GM12878 (cell line): ENCODE measurements around the gene SLCO6A1. TPM values are rescaled to one million over a fixed set of nuclear protein-coding genes. Genes with fewer than 3 reads are reported as not detected.

Experiments used
- ATAC-seq: fragments of 200-7000 bp; cut with Tn5 transposase; 3 replicates; pipeline ENCODE4 v1.9.1; 2020; ENCODE audit warnings: mild to moderate bottlenecking, moderate library complexity
- BruUV-seq: library from RNA; stranded (reverse); fragments of 400-500 nt; replicated peaks from 2 replicates; lab custom pipeline; 2021; lab: Mats Ljungman, UMichigan
- CTCF ChIA-PET: fragments of 300-600 bp; sonication (Branson Sonifier 250); formaldehyde crosslinking; extraction: SDS; loops from one replicate; lab custom pipeline; 2021; ENCODE audit warnings: inconsistent platforms; lab: Yijun Ruan, JAX
- POLR2A ChIA-PET: fragments of 350-600 bp; formaldehyde crosslinking; extraction: SDS; loops from one replicate; lab custom pipeline; 2021; ENCODE audit warnings: inconsistent platforms; lab: Charles Lee
- RAD21 ChIA-PET: fragments of 300-600 bp; sonication (Branson Sonifier 250); formaldehyde crosslinking; loops from one replicate; lab custom pipeline; 2023; ENCODE audit warnings: antibody characterized with exemption; ENCODE audit not compliant: unreplicated experiment; lab: Charles Lee
- SMC1A ChIA-PET: fragments of 300-600 bp; sonication (Branson Sonifier 250); formaldehyde crosslinking; loops from one replicate; lab custom pipeline; 2023; ENCODE audit not compliant: unreplicated experiment, uncharacterized antibody; lab: Charles Lee
- DNase-seq: peaks from one replicate; pipeline ENCODE4 v3.0.0-alpha.2; 2011; ENCODE audit warnings: low read depth, low spot score
- FAIRE-seq: peaks from 3 replicates; lab custom pipeline; 2011; peaks lifted over from hg19 to GRCh38; lab: Jason Lieb, UNC
- H2AFZ ChIP-seq: 2 replicates; pipeline ENCODE4 v1.6.0; 2011; ENCODE audit warnings: low read depth, low read length, control low read depth; ENCODE audit not compliant: control insufficient read depth
- H3K27ac ChIP-seq: 2 replicates; pipeline ENCODE4 v1.5.1; 2011; ENCODE audit warnings: control low read depth; ENCODE audit not compliant: control insufficient read depth, insufficient read depth
- H3K27me3 ChIP-seq, 2 experiments: replicated peaks in 1 of 2; 2 replicates each; pipeline versions ENCODE4 v1.6.0 to v1.6.1; 2011; ENCODE audit warnings: low read length in 1 of 2; ENCODE audit not compliant: control insufficient read depth in 2 of 2, insufficient read depth in 2 of 2
- H3K36me3 ChIP-seq, 2 experiments: 2 replicates each; pipeline ENCODE4 v1.5.1; 2011; ENCODE audit warnings: low read length in 1 of 2; ENCODE audit not compliant: control insufficient read depth in 2 of 2, insufficient read depth in 2 of 2
- H3K4me1 ChIP-seq: 2 replicates; pipeline ENCODE4 v1.6.1; 2011; ENCODE audit warnings: mild to moderate bottlenecking, low read length, moderate library complexity, mixed read lengths; ENCODE audit not compliant: control insufficient read depth, insufficient read depth
- H3K4me2 ChIP-seq: 2 replicates; pipeline ENCODE4 v1.6.0; 2011; ENCODE audit warnings: control low read depth; ENCODE audit not compliant: control insufficient read depth, insufficient read depth
- H3K4me3 ChIP-seq: fragments of 200-600 bp; sonication (generic); 2 replicates; pipeline ENCODE4 v1.5.1; 2016
- H3K79me2 ChIP-seq: 2 replicates; pipeline ENCODE4 v1.6.0; 2011; ENCODE audit warnings: low read length; ENCODE audit not compliant: control insufficient read depth, insufficient read depth
- H3K9ac ChIP-seq: 2 replicates; pipeline ENCODE4 v1.8.0; 2011; ENCODE audit warnings: low read length, control low read depth, mixed read lengths; ENCODE audit not compliant: control insufficient read depth, insufficient read depth
- H3K9me3 ChIP-seq: replicated peaks from 3 replicates; pipeline ENCODE4 v1.5.1; 2011; ENCODE audit warnings: mild to moderate bottlenecking, low read length; ENCODE audit not compliant: control insufficient read depth, insufficient read depth
- H4K20me1 ChIP-seq: 2 replicates; pipeline ENCODE4 v1.6.0; 2011; ENCODE audit not compliant: control insufficient read depth, insufficient read depth
- BHLHE40 ChIP-seq, 2 experiments: fragments of 450-650 bp in 1 of 2; IDR thresholded peaks; 2 replicates each; pipeline ENCODE4 v1.6.1; 2011 to 2017; ENCODE audit warnings: low read depth in 2 of 2, borderline replicate concordance in 1 of 2, improper control_type of control experiment in 1 of 2, low read length in 1 of 2, mild to moderate bottlenecking in 1 of 2
- CUX1 ChIP-seq: IDR thresholded peaks from 2 replicates; pipeline ENCODE4 v1.6.1; 2012; ENCODE audit warnings: improper control_type of control experiment, low read depth, low read length; ENCODE audit not compliant: insufficient replicate concordance
- MYB ChIP-seq: fragments of 150-350 bp; IDR thresholded peaks from 2 replicates; pipeline ENCODE4 v1.6.1; 2014; ENCODE audit warnings: mild to moderate bottlenecking, low read depth, low read length, borderline replicate concordance
- NFXL1 ChIP-seq: fragments of 450-650 bp; IDR thresholded peaks from 2 replicates; pipeline ENCODE4 v1.6.1; 2017; ENCODE audit warnings: antibody characterized with exemption, mild to moderate bottlenecking, borderline replicate concordance
- POLR2A ChIP-seq: IDR thresholded peaks from 2 replicates; pipeline ENCODE4 v1.6.1; 2011; ENCODE audit warnings: low read depth, mild to moderate bottlenecking, low read length
- PRDM15 ChIP-seq: fragments of 450-650 bp; formaldehyde crosslinking; IDR thresholded peaks from 2 replicates; pipeline ENCODE4 v1.4.0; 2020; ENCODE audit warnings: mild to moderate bottlenecking, moderate library complexity
- RBBP5 ChIP-seq: fragments of 200-600 bp; sonication (generic); conservative IDR thresholded peaks from 2 replicates; pipeline ENCODE4 v1.6.1; 2016
- SMAD1 ChIP-seq: fragments of 450-650 bp; IDR thresholded peaks from 2 replicates; pipeline ENCODE4 v1.6.1; 2018; ENCODE audit warnings: mild to moderate bottlenecking, low read depth; ENCODE audit not compliant: partially characterized antibody
- YBX1 ChIP-seq: fragments of 450-650 bp; IDR thresholded peaks from 2 replicates; pipeline ENCODE4 v1.6.1; 2016; ENCODE audit warnings: antibody characterized with exemption
- WGBS: methylation state at CpG from one replicate; pipeline ENCODE4 v1.1.6; 2016; ENCODE audit warnings: low lambda C conversion rate; ENCODE audit not compliant: insufficient replicate concordance, insufficient coverage; ENCODE audit errors: missing lambda C conversion rate; 5-methylcytosine and 5-hydroxymethylcytosine counted together
- in situ Hi-C: fragments of 300-500 bp; cut with MboI; formaldehyde crosslinking; loops from 9 replicates; pipeline ENCODE4 v1.14.3; 2018; ENCODE audit warnings: mixed read lengths
- intact Hi-C: fragments of 100-400 bp; cut with micrococcal nuclease; formaldehyde crosslinking; loops from one replicate; pipeline ENCODE4 v1.14.2; 2022; ENCODE audit not compliant: unreplicated experiment
- polyA plus RNA-seq, 11 experiments: library from polyadenylated mRNA; depleted of rRNA in 4 of 11; unstranded in 6 of 11; stranded (reverse) in 5 of 11; fragments of >200 nt; fragmentation: Nextera tagmentation in 4 of 11; fragmentation: Illumina TruSeq in 1 of 11; extraction: Ambion mirVana in 4 of 11; extraction: Trizol in 1 of 11; gene quantifications; 1 replicate in 1 of 11; 2 replicates in 10 of 11; pipeline versions ENCODE4 v1.2.1 to v1.2.3, GENCODE V29; 2011 to 2016; ENCODE audit warnings: inconsistent platforms in 2 of 11, missing spikeins in 2 of 11, low read depth in 1 of 11
- total RNA-seq, 4 experiments: library from RNA; depleted of rRNA in 3 of 4; stranded (reverse); fragments of >200 nt in 3 of 4; fragmentation: Illumina TruSeq in 1 of 4; extraction: Trizol in 1 of 4; gene quantifications; 2 replicates each; pipeline versions ENCODE4 v1.2.1 to v1.2.3, GENCODE V29; 2013 to 2021

Gene SLCO6A1
- total and polyA plus RNA-seq, 10 of the 15 experiments (the other 5 are each of a cell fraction or from before 2014, with no cell fraction given): not detected

GRCh38 chr5:102375272-102375671 is 123.5 kb downstream of the SLCO6A1 start:
- no peaks in the 10 kb centered on the region for H3K36me3 ChIP-seq
- intact Hi-C loops: no loop called here
- H4K20me1 ChIP-seq: no peaks in the 10 kb centered on the region
- no peaks in the 10 kb centered on the region for H3K27me3 ChIP-seq
- TF ChIP-seq RBBP5 (no peak), MYB (no peak), SMAD1 (no peak), YBX1 (no peak), BHLHE40 (IDR thresholded peaks at IDR 0.05; ENCODE audit: borderline replicate concordance in 1 of 2, low read depth in 2 of 2, low read length in 1 of 2) (no peak)
- TF ChIP-seq, all 136 proteins: peak for 0
- Histone ChIP-seq H3K9me3 (no peaks in the 10 kb centered on the region), H3K4me1 (no peaks in the 10 kb centered on the region), H3K4me3 (no peak overlapping the region), H2AFZ (no peak overlapping the region), H3K27ac (no peak overlapping the region), H3K4me2 (no peak overlapping the region), H3K9ac (no peak overlapping the region), H3K79me2 (no peaks in the 10 kb centered on the region)
- BruUV-seq: no TSS peak
- ChIA-PET POLR2A (no interaction called here), SMC1A (no interaction called here), CTCF (no interaction called here), RAD21 (no interaction called here)
- FAIRE-seq (no peak), DNase-seq (no peak), ATAC-seq (no peak)
- 7% methylated on average over 1 of the region's 1 CpG for WGBS
- in situ Hi-C loops: no loop called here

GRCh38 chr5:102368392-102368791 is 130.4 kb downstream of the SLCO6A1 start:
- FAIRE-seq: no peak
- H3K27ac ChIP-seq: no peak overlapping the region
- CTCF ChIA-PET: no interaction called here
- no peaks in the 10 kb centered on the region for H3K4me1 ChIP-seq
- in situ Hi-C loops (no loop called here), intact Hi-C loops (no loop called here)
- POLR2A ChIA-PET: no interaction called here
- no peak overlapping the region for H3K4me3 ChIP-seq
- no TSS peak for BruUV-seq
- no peak for DNase-seq
- no peak for ATAC-seq
- H4K20me1 ChIP-seq: no peaks in the 10 kb centered on the region
- RAD21 ChIA-PET: no interaction called here
- H3K36me3 ChIP-seq: no peaks in the 10 kb centered on the region
- H3K9me3 ChIP-seq: no peaks in the 10 kb centered on the region
- no peak overlapping the region for H3K4me2 ChIP-seq
- SMC1A ChIA-PET: no interaction called here
- H3K27me3 ChIP-seq: no peaks in the 10 kb centered on the region
- H3K9ac ChIP-seq: no peak overlapping the region
- H3K79me2 ChIP-seq: no peaks in the 10 kb centered on the region
- TF ChIP-seq NFXL1 (no peak), CUX1 (no peak), POLR2A (no peak), PRDM15 (CRISPR knock-in tag) (no peak)
- H2AFZ ChIP-seq: no peak overlapping the region
